HEK293 (cell line): ENCODE results near the gene CDH7.

Source experiments
- CTCF ChIA-PET: fragments of 350-600 bp; formaldehyde crosslinking; extraction: SDS; loops from one replicate; lab custom pipeline; 2021; ENCODE audit warnings: antibody characterized with exemption; lab: Yijun Ruan, JAX
- POLR2A ChIA-PET: fragments of 300-600 bp; formaldehyde crosslinking; extraction: SDS; loops from one replicate; lab custom pipeline; 2020; ENCODE audit warnings: antibody characterized with exemption, inconsistent platforms; lab: Yijun Ruan, JAX
- H3K27ac ChIP-seq: fragments of 200-500 bp; sonication (Bioruptor generic); 2 replicates; pipeline ENCODE4 v1.5.1; 2014; ENCODE audit warnings: low read depth, low read length, control low read depth, inconsistent platforms; ENCODE audit errors: extremely low read depth
- H3K36me3 ChIP-seq, 2 experiments: fragments of 200-500 bp in 1 of 2; sonication (Bioruptor generic) in 1 of 2; 1 replicate in 1 of 2; 2 replicates in 1 of 2; pipeline ENCODE4 v1.5.1; 2014 to 2017; ENCODE audit warnings: inconsistent platforms in 2 of 2, low read length in 2 of 2; ENCODE audit not compliant: control insufficient read depth in 2 of 2, insufficient read depth in 1 of 2
- H3K4me1 ChIP-seq: fragments of 200-500 bp; sonication (Bioruptor generic); 2 replicates; pipeline ENCODE4 v1.5.1; 2014; ENCODE audit warnings: mild to moderate bottlenecking, low read length, inconsistent platforms; ENCODE audit not compliant: control insufficient read depth, insufficient read depth
- H3K4me3 ChIP-seq: 2 replicates; pipeline ENCODE4 v1.5.1; 2011; ENCODE audit warnings: low read depth, mild to moderate bottlenecking, control low read depth, low read length, moderate library complexity
- H3K9me3 ChIP-seq: fragments of 200-500 bp; sonication (Bioruptor generic); 2 replicates; pipeline ENCODE4 v1.5.1; 2014; ENCODE audit warnings: low read depth, low read length, inconsistent platforms; ENCODE audit not compliant: control insufficient read depth, insufficient read depth
- KLF8 ChIP-seq: fragments of 450-650 bp; formaldehyde crosslinking; IDR thresholded peaks from 2 replicates; pipeline ENCODE4 v1.5.1; 2016; ENCODE audit warnings: missing biosample characterization, missing genetic modification characterization
- PRDM10 ChIP-seq: fragments of 450-650 bp; formaldehyde crosslinking; IDR thresholded peaks from 2 replicates; pipeline ENCODE4 v1.5.1; 2016; ENCODE audit warnings: missing biosample characterization, missing genetic modification characterization
- PRDM6 ChIP-seq: fragments of 450-650 bp; formaldehyde crosslinking; IDR thresholded peaks from 2 replicates; pipeline ENCODE4 v1.5.1; 2017; ENCODE audit warnings: missing biosample characterization, missing genetic modification characterization
- RBAK ChIP-seq: fragments of 450-650 bp; formaldehyde crosslinking; IDR thresholded peaks from 2 replicates; pipeline ENCODE4 v1.5.1; 2016; ENCODE audit warnings: missing biosample characterization, missing genetic modification characterization
- YY1 ChIP-seq: fragments of 450-650 bp; formaldehyde crosslinking; IDR thresholded peaks from 2 replicates; pipeline ENCODE4 v1.5.1; 2018; ENCODE audit warnings: missing biosample characterization, missing genetic modification characterization
- ZBTB21 ChIP-seq: fragments of 450-650 bp; formaldehyde crosslinking; IDR thresholded peaks from 2 replicates; pipeline ENCODE4 v1.5.1; 2017; ENCODE audit warnings: missing biosample characterization, missing genetic modification characterization
- ZBTB44 ChIP-seq: fragments of 450-650 bp; IDR thresholded peaks from 2 replicates; pipeline ENCODE4 v1.5.1; 2018; ENCODE audit warnings: missing biosample characterization, mild to moderate bottlenecking, missing genetic modification characterization
- ZNF138 ChIP-seq: fragments of 450-650 bp; formaldehyde crosslinking; IDR thresholded peaks from 2 replicates; pipeline ENCODE4 v1.5.1; 2016; ENCODE audit warnings: missing biosample characterization, missing genetic modification characterization, borderline replicate concordance
- ZNF214 ChIP-seq: fragments of 450-650 bp; formaldehyde crosslinking; IDR thresholded peaks from 2 replicates; pipeline ENCODE4 v1.5.1; 2017; ENCODE audit warnings: missing biosample characterization, mild to moderate bottlenecking, missing genetic modification characterization, borderline replicate concordance
- ZNF239 ChIP-seq: fragments of 450-650 bp; formaldehyde crosslinking; IDR thresholded peaks from 2 replicates; pipeline ENCODE4 v1.5.1; 2016; ENCODE audit warnings: missing biosample characterization, missing genetic modification characterization
- ZNF274 ChIP-seq, 2 experiments: fragments of 200-500 bp in 1 of 2; fragments of 450-650 bp in 1 of 2; sonication (Bioruptor generic) in 1 of 2; formaldehyde crosslinking in 1 of 2; IDR thresholded peaks; 2 replicates each; pipeline versions ENCODE4 v1.5.1 to v1.6.1; 2014 to 2016; ENCODE audit warnings: borderline replicate concordance in 1 of 2, inconsistent platforms in 1 of 2, low read length in 1 of 2, missing biosample characterization in 1 of 2, missing genetic modification characterization in 1 of 2
- ZNF302 ChIP-seq: fragments of 450-650 bp; formaldehyde crosslinking; IDR thresholded peaks from 2 replicates; pipeline ENCODE4 v1.5.1; 2016; ENCODE audit warnings: missing biosample characterization, missing genetic modification characterization, low read depth
- ZNF350 ChIP-seq: fragments of 450-650 bp; formaldehyde crosslinking; IDR thresholded peaks from 2 replicates; pipeline ENCODE4 v1.5.0; 2017; ENCODE audit warnings: missing biosample characterization, mild to moderate bottlenecking, missing genetic modification characterization
- ZNF433 ChIP-seq: fragments of 450-650 bp; formaldehyde crosslinking; IDR thresholded peaks from 2 replicates; pipeline ENCODE4 v1.5.1; 2016; ENCODE audit warnings: missing biosample characterization, missing genetic modification characterization, low read depth
- ZNF548 ChIP-seq: fragments of 450-650 bp; formaldehyde crosslinking; IDR thresholded peaks from 2 replicates; pipeline ENCODE4 v1.5.1; 2016; ENCODE audit warnings: missing biosample characterization, missing genetic modification characterization
- ZNF571 ChIP-seq: fragments of 450-650 bp; formaldehyde crosslinking; IDR thresholded peaks from 2 replicates; pipeline ENCODE4 v1.5.0; 2017; ENCODE audit warnings: missing biosample characterization, missing genetic modification characterization
- ZNF610 ChIP-seq: fragments of 450-650 bp; formaldehyde crosslinking; IDR thresholded peaks from 2 replicates; pipeline ENCODE4 v1.5.1; 2016; ENCODE audit warnings: missing biosample characterization, missing genetic modification characterization, borderline replicate concordance
- ZNF621 ChIP-seq: fragments of 450-650 bp; formaldehyde crosslinking; IDR thresholded peaks from 2 replicates; pipeline ENCODE4 v1.5.1; 2017; ENCODE audit warnings: missing biosample characterization, missing genetic modification characterization
- ZNF629 ChIP-seq: fragments of 450-650 bp; formaldehyde crosslinking; IDR thresholded peaks from 2 replicates; pipeline ENCODE4 v1.5.1; 2017; ENCODE audit warnings: missing biosample characterization, missing genetic modification characterization
- ZNF670 ChIP-seq: fragments of 450-650 bp; formaldehyde crosslinking; IDR thresholded peaks from 2 replicates; pipeline ENCODE4 v1.5.1; 2016; ENCODE audit warnings: missing biosample characterization, missing genetic modification characterization, low read depth
- ZNF692 ChIP-seq: fragments of 450-650 bp; formaldehyde crosslinking; IDR thresholded peaks from 2 replicates; pipeline ENCODE4 v1.5.1; 2016; ENCODE audit warnings: missing biosample characterization, missing genetic modification characterization
- ZNF707 ChIP-seq: fragments of 450-650 bp; formaldehyde crosslinking; IDR thresholded peaks from 2 replicates; pipeline ENCODE4 v1.5.1; 2016; ENCODE audit warnings: missing biosample characterization, missing genetic modification characterization
- ZNF777 ChIP-seq: fragments of 450-650 bp; formaldehyde crosslinking; IDR thresholded peaks from 2 replicates; pipeline ENCODE4 v1.5.1; 2017; ENCODE audit warnings: missing biosample characterization, missing genetic modification characterization, borderline replicate concordance
- ZNF791 ChIP-seq: fragments of 450-650 bp; formaldehyde crosslinking; IDR thresholded peaks from 2 replicates; pipeline ENCODE4 v1.5.1; 2016; ENCODE audit warnings: missing biosample characterization, missing genetic modification characterization
- ZXDB ChIP-seq: fragments of 450-650 bp; formaldehyde crosslinking; IDR thresholded peaks from 2 replicates; pipeline ENCODE4 v1.5.1; 2016; ENCODE audit warnings: missing biosample characterization, missing genetic modification characterization

The CDH7 gene

GRCh38 chr18:65768120-65768778 lies 17.4 kb downstream of the CDH7 start (continued):
- no peak; the same call in 1 of the 2 replicates for TF ChIP-seq RBAK (tag by site-specific recombination)
- no peak for TF ChIP-seq ZNF692 (tag by site-specific recombination)
- no peak for TF ChIP-seq ZNF548 (tag by site-specific recombination)
- TF ChIP-seq ZNF214 (tag by site-specific recombination), result no peak
- no peak for TF ChIP-seq ZNF302 (tag by site-specific recombination)
- 0 out of 2 replicates have a peak, but pooled peaks have one; percentile 44 for TF ChIP-seq ZNF239
- no peak for TF ChIP-seq YY1 (tag by site-specific recombination)

- H3K4me3 ChIP-seq, result no peak overlapping the region
- CTCF ChIA-PET, result interaction anchor here (0.7 to 2.7 kb wide), 4 partner anchors 11 to 33 kb away, joined by 3 to 9 read pairs (median 4); no protein-coding TSS in a partner anchor
- POLR2A ChIA-PET, result no interaction called here
- no peak for TF ChIP-seq ZNF707
- peak; percentile 41; the same call in 1 of the 2 replicates for TF ChIP-seq KLF8 (tag by site-specific recombination)
- no peak for TF ChIP-seq ZNF274 (IDR thresholded peaks at IDR 0.05; ENCODE audit: low read length)
- TF ChIP-seq ZNF274 (tag by site-specific recombination; IDR thresholded peaks at IDR 0.05; ENCODE audit: borderline replicate concordance), result no peak
- TF ChIP-seq PRDM10, result 0 out of 2 replicates have a peak, but pooled peaks have one; percentile 10
- TF ChIP-seq ZNF629, result peak; percentile 79
- no peak for TF ChIP-seq ZNF350 (tag by site-specific recombination)
- TF ChIP-seq ZBTB21 (tag by site-specific recombination), result 0 out of 2 replicates have a peak, but pooled peaks have one; percentile 28
- 0 out of 2 replicates have a peak, but pooled peaks have one; percentile 27 for TF ChIP-seq ZXDB
- H3K27ac ChIP-seq, result no peak overlapping the region
- no peaks in the 10 kb centered on the region for H3K9me3 ChIP-seq
- H3K4me1 ChIP-seq, result peaks cover 36% of the 10 kb centered on the region
- H3K36me3 ChIP-seq, result no peaks in the 10 kb centered on the region
These were observed 18.8 kb downstream of the CDH7 start for GRCh38 chr18:65769652-65770051.

GRCh38 chr18:65786474-65786873 lies 35.7 kb downstream of the CDH7 start:
- Histone ChIP-seq H3K36me3 (no peaks in the 10 kb centered on the region), H3K4me1 (peaks cover 4% of the 10 kb centered on the region), H3K27ac (no peak overlapping the region), H3K4me3 (no peak overlapping the region), H3K9me3 (no peaks in the 10 kb centered on the region)
- ChIA-PET CTCF (interaction anchor here (0.7 to 4.2 kb wide), 8 partner anchors 9 to 151 kb away, joined by 3 to 22 read pairs (median 4); no protein-coding TSS in a partner anchor), POLR2A (no interaction called here)
- TF ChIP-seq ZNF777 (tag by site-specific recombination) (no peak), ZNF433 (tag by site-specific recombination) (no peak), ZNF670 (tag by site-specific recombination) (no peak), ZNF571 (tag by site-specific recombination) (no peak), ZBTB44 (tag by site-specific recombination) (no peak), ZNF621 (tag by site-specific recombination) (no peak), ZNF138 (no peak), ZNF610 (tag by site-specific recombination) (no peak), ZNF791 (tag by site-specific recombination) (no peak), PRDM6 (tag by site-specific recombination) (no peak)
